SK-N-SH (cell line): Measurements from ENCODE around the gene SLC17A7. TPM values are rescaled to one million over a fixed set of nuclear protein-coding genes. Genes with fewer than 3 reads are reported as not detected.

Experiments
- CTCF ChIA-PET: fragments of 300-600, 350-600 bp; formaldehyde crosslinking; extraction: SDS; loops from one replicate; lab custom pipeline; 2021; lab: Yijun Ruan, JAX
- POLR2A ChIA-PET: fragments of 350-600 bp; sonication (Branson Sonifier 250); formaldehyde crosslinking; extraction: SDS; loops from one replicate; lab custom pipeline; 2020; ENCODE audit warnings: antibody characterized with exemption, inconsistent platforms; lab: Yijun Ruan, JAX
- DNase-seq: peaks from one replicate; pipeline ENCODE4 v3.0.0; 2012
- H2AFZ ChIP-seq: fragments of 200-600 bp; sonication (generic); 2 replicates; pipeline ENCODE4 v1.8.1; 2016; ENCODE audit warnings: antibody characterized with exemption, mild to moderate bottlenecking, low read depth
- H3F3A ChIP-seq: fragments of 200-600 bp; sonication (generic); replicated peaks from 2 replicates; pipeline ENCODE3; 2016; ENCODE audit warnings: antibody characterized with exemption, mild to moderate bottlenecking; ENCODE audit not compliant: insufficient read depth
- H3K27ac ChIP-seq, 2 experiments: fragments of 200-500 bp in 1 of 2; fragments of 200-600 bp in 1 of 2; sonication (Bioruptor generic) in 1 of 2; sonication (generic), shearing (Covaris generic) in 1 of 2; 2 replicates each; pipeline versions ENCODE4 v1.5.1 to v1.6.1; 2014 to 2016; ENCODE audit warnings: low read depth in 2 of 2, inconsistent platforms in 1 of 2, low read length in 1 of 2, mild to moderate bottlenecking in 1 of 2, mixed read lengths in 1 of 2
- H3K27me3 ChIP-seq: fragments of 200-600 bp; sonication (generic), shearing (Covaris generic); 2 replicates; pipeline ENCODE4 v1.6.1; 2016; ENCODE audit warnings: mixed run types; ENCODE audit not compliant: insufficient read depth
- H3K36me3 ChIP-seq, 2 experiments: fragments of 200-500 bp in 1 of 2; fragments of 200-600 bp in 1 of 2; sonication (Bioruptor generic) in 1 of 2; sonication (generic) in 1 of 2; replicated peaks in 1 of 2; 2 replicates each; pipeline versions ENCODE3 to v1.5.1; 2014 to 2016; ENCODE audit warnings: low read length in 1 of 2, mild to moderate bottlenecking in 1 of 2; ENCODE audit not compliant: insufficient read depth in 2 of 2, control insufficient read depth in 1 of 2
- H3K4me1 ChIP-seq, 2 experiments: fragments of 200-500 bp in 1 of 2; fragments of 200-600 bp in 1 of 2; sonication (Bioruptor generic) in 1 of 2; sonication (generic), shearing (Covaris generic) in 1 of 2; 2 replicates each; pipeline versions ENCODE4 v1.5.1 to v1.6.1; 2014 to 2016; ENCODE audit warnings: low read depth in 1 of 2, low read length in 1 of 2, mixed run types in 1 of 2; ENCODE audit not compliant: insufficient read depth in 2 of 2, control insufficient read depth in 1 of 2
- H3K4me2 ChIP-seq: fragments of 200-600 bp; sonication (generic), shearing (Covaris generic); 2 replicates; pipeline ENCODE4 v1.6.1; 2017; ENCODE audit warnings: mixed run types
- H3K4me3 ChIP-seq, 2 experiments: fragments of 200-500 bp in 1 of 2; fragments of 200-600 bp in 1 of 2; sonication (Bioruptor generic) in 1 of 2; sonication (generic), shearing (Covaris generic) in 1 of 2; 2 replicates each; pipeline versions ENCODE4 v1.5.1 to v1.8.1; 2014 to 2016; ENCODE audit warnings: low read depth in 2 of 2, inconsistent platforms in 1 of 2, low read length in 1 of 2, mild to moderate bottlenecking in 1 of 2, mixed read lengths in 1 of 2, moderate library complexity in 1 of 2
- H3K79me2 ChIP-seq: fragments of 200-600 bp; sonication (generic); 2 replicates; pipeline ENCODE4 v1.8.1; 2017; ENCODE audit warnings: mild to moderate bottlenecking; ENCODE audit not compliant: insufficient read depth
- H3K9ac ChIP-seq: fragments of 200-600 bp; sonication (generic); 2 replicates; pipeline ENCODE4 v1.6.1; 2017; ENCODE audit warnings: mixed run types
- H3K9me2 ChIP-seq: fragments of 200-600 bp; sonication (generic); 2 replicates; pipeline ENCODE4 v1.6.1; 2017; ENCODE audit warnings: mixed run types
- H3K9me3 ChIP-seq: fragments of 200-600 bp; sonication (generic); 2 replicates; pipeline ENCODE4 v1.6.1; 2017; ENCODE audit warnings: mixed run types, mild to moderate bottlenecking, moderate library complexity
- H4K20me1 ChIP-seq: fragments of 200-600 bp; sonication (generic); 2 replicates; pipeline ENCODE4 v1.6.1; 2017; ENCODE audit warnings: mild to moderate bottlenecking, mixed run types; ENCODE audit not compliant: insufficient read depth
- CHD2 ChIP-seq: fragments of 150-350 bp; IDR thresholded peaks from 2 replicates; pipeline ENCODE4 v1.6.1; 2018; ENCODE audit warnings: low read length; ENCODE audit not compliant: partially characterized antibody
- ELF1 ChIP-seq: IDR thresholded peaks from 2 replicates; pipeline ENCODE4 v1.4.0; 2012
- FOSL2 ChIP-seq: IDR thresholded peaks from 2 replicates; pipeline ENCODE4 v1.4.0; 2012; ENCODE audit warnings: low read depth, mild to moderate bottlenecking, moderate library complexity, borderline replicate concordance
- FOXJ3 ChIP-seq: sonication (generic); formaldehyde crosslinking; IDR thresholded peaks from 2 replicates; pipeline ENCODE4 v1.5.1; 2020; ENCODE audit warnings: mild to moderate bottlenecking, missing genetic modification reagents
- GABPA ChIP-seq: IDR thresholded peaks from 2 replicates; pipeline ENCODE4 v1.4.0; 2012; ENCODE audit warnings: low read depth, mild to moderate bottlenecking
- JUND ChIP-seq: IDR thresholded peaks from 2 replicates; pipeline ENCODE4 v1.4.0; 2012
- MAX ChIP-seq: IDR thresholded peaks from 2 replicates; pipeline ENCODE4 v1.4.0; 2012; ENCODE audit warnings: low read depth
- MEF2A ChIP-seq: IDR thresholded peaks from 2 replicates; pipeline ENCODE4 v1.4.0; 2012; ENCODE audit warnings: low read depth, borderline replicate concordance
- NRF1 ChIP-seq: IDR thresholded peaks from 2 replicates; pipeline ENCODE4 v1.6.1; 2012; ENCODE audit warnings: low read depth, mild to moderate bottlenecking, low read length
- POLR2AphosphoS5 ChIP-seq: IDR thresholded peaks from 2 replicates; pipeline ENCODE4 v1.6.1; 2012; ENCODE audit warnings: low read depth, low read length
- RAD21 ChIP-seq: IDR thresholded peaks from 2 replicates; pipeline ENCODE4 v1.6.1; 2012; ENCODE audit warnings: mild to moderate bottlenecking, low read length
- RXRA ChIP-seq: IDR thresholded peaks from 2 replicates; pipeline ENCODE4 v1.4.0; 2012; ENCODE audit warnings: low read depth, mild to moderate bottlenecking, borderline replicate concordance
- SIN3A ChIP-seq: IDR thresholded peaks from 2 replicates; pipeline ENCODE4 v1.6.1; 2012; ENCODE audit warnings: low read depth, mild to moderate bottlenecking, low read length, moderate library complexity, borderline replicate concordance
- SMC3 ChIP-seq: IDR thresholded peaks from 2 replicates; pipeline ENCODE4 v1.6.1; 2012; ENCODE audit warnings: low read depth, low read length, improper control_type of control experiment
- TCF12 ChIP-seq: IDR thresholded peaks from 2 replicates; pipeline ENCODE4 v1.4.0; 2012
- ZBTB33 ChIP-seq: IDR thresholded peaks from 2 replicates; pipeline ENCODE4 v1.4.0; 2012; ENCODE audit warnings: low read depth, borderline replicate concordance
- WGBS: methylation state at CpG from one replicate; pipeline ENCODE4 v1.1.6; 2017; ENCODE audit warnings: low lambda C conversion rate; 5-methylcytosine and 5-hydroxymethylcytosine counted together
- polyA plus RNA-seq, 3 experiments: library from polyadenylated mRNA; depleted of rRNA; stranded (reverse); fragments of >200 nt; gene quantifications; 2 replicates each; pipeline ENCODE4 v1.2.3, GENCODE V29; 2012
- TF ChIP-seq, protein P1 (sequence below): fragments of 200-600 bp; sonication (generic); IDR thresholded peaks from 2 replicates; pipeline ENCODE4 v1.6.1; 2017; ENCODE audit warnings: antibody characterized with exemption, mild to moderate bottlenecking, moderate library complexity
- TF ChIP-seq, protein P2 (sequence below): fragments of 150-350 bp; IDR thresholded peaks from 2 replicates; pipeline ENCODE4 v1.6.1; 2016; ENCODE audit warnings: mild to moderate bottlenecking, low read depth, low read length
- TF ChIP-seq, protein P3 (sequence below): IDR thresholded peaks from 2 replicates; pipeline ENCODE4 v1.6.1; 2012; ENCODE audit warnings: mild to moderate bottlenecking, low read depth, low read length, moderate library complexity
- TF ChIP-seq, protein P4 (sequence below): IDR thresholded peaks from 2 replicates; pipeline ENCODE4; 2012

SLC17A7 gene
- polyA plus RNA-seq, 1 of the 3 experiments (the other 2 are of a cell fraction): 0.59 TPM

- Histone ChIP-seq H3K4me1 (peaks cover 0 to 12% of the 10 kb centered on the region in 2 experiments; a peak in 1 of 4 replicates), H3K4me2 (no peak overlapping the region), H3K27ac (no peak overlapping the region), H3K27me3 (peaks cover 45% of the 10 kb centered on the region), H3K36me3 (no peaks in the 10 kb centered on the region), H3K9me3 (no peaks in the 10 kb centered on the region), H3K9ac (no peak overlapping the region), H4K20me1 (no peaks in the 10 kb centered on the region)
- CTCF ChIA-PET: interaction anchor here (0.7 to 17.5 kb wide), 3 partner anchors 24 to 37 kb away, joined by 3 to 108 read pairs (median 3); partner anchors contain the start of gene ALDH16A1
- POLR2A ChIA-PET: no interaction called here
- WGBS: 77% methylated on average over 2 of the region's 2 CpGs
- DNase-seq: no peak
- TF ChIP-seq CHD2: no peak
- TF ChIP-seq FOSL2: no peak
- TF ChIP-seq POLR2AphosphoS5: no peak
- TF ChIP-seq RXRA: no peak
- TF ChIP-seq MEF2A: no peak
- no peak for TF ChIP-seq SMC3
- TF ChIP-seq, protein P1, sequence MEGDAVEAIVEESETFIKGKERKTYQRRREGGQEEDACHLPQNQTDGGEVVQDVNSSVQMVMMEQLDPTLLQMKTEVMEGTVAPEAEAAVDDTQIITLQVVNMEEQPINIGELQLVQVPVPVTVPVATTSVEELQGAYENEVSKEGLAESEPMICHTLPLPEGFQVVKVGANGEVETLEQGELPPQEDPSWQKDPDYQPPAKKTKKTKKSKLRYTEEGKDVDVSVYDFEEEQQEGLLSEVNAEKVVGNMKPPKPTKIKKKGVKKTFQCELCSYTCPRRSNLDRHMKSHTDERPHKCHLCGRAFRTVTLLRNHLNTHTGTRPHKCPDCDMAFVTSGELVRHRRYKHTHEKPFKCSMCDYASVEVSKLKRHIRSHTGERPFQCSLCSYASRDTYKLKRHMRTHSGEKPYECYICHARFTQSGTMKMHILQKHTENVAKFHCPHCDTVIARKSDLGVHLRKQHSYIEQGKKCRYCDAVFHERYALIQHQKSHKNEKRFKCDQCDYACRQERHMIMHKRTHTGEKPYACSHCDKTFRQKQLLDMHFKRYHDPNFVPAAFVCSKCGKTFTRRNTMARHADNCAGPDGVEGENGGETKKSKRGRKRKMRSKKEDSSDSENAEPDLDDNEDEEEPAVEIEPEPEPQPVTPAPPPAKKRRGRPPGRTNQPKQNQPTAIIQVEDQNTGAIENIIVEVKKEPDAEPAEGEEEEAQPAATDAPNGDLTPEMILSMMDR: no peak
- TF ChIP-seq ZBTB33: no peak
- TF ChIP-seq ELF1: no peak
- no peak for TF ChIP-seq RAD21
- TF ChIP-seq TCF12: no peak
- TF ChIP-seq SIN3A: no peak
- TF ChIP-seq JUND: no peak
- TF ChIP-seq, protein P2, sequence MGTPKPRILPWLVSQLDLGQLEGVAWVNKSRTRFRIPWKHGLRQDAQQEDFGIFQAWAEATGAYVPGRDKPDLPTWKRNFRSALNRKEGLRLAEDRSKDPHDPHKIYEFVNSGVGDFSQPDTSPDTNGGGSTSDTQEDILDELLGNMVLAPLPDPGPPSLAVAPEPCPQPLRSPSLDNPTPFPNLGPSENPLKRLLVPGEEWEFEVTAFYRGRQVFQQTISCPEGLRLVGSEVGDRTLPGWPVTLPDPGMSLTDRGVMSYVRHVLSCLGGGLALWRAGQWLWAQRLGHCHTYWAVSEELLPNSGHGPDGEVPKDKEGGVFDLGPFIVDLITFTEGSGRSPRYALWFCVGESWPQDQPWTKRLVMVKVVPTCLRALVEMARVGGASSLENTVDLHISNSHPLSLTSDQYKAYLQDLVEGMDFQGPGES: no peak
- no peak for TF ChIP-seq NRF1
- TF ChIP-seq, protein P3, sequence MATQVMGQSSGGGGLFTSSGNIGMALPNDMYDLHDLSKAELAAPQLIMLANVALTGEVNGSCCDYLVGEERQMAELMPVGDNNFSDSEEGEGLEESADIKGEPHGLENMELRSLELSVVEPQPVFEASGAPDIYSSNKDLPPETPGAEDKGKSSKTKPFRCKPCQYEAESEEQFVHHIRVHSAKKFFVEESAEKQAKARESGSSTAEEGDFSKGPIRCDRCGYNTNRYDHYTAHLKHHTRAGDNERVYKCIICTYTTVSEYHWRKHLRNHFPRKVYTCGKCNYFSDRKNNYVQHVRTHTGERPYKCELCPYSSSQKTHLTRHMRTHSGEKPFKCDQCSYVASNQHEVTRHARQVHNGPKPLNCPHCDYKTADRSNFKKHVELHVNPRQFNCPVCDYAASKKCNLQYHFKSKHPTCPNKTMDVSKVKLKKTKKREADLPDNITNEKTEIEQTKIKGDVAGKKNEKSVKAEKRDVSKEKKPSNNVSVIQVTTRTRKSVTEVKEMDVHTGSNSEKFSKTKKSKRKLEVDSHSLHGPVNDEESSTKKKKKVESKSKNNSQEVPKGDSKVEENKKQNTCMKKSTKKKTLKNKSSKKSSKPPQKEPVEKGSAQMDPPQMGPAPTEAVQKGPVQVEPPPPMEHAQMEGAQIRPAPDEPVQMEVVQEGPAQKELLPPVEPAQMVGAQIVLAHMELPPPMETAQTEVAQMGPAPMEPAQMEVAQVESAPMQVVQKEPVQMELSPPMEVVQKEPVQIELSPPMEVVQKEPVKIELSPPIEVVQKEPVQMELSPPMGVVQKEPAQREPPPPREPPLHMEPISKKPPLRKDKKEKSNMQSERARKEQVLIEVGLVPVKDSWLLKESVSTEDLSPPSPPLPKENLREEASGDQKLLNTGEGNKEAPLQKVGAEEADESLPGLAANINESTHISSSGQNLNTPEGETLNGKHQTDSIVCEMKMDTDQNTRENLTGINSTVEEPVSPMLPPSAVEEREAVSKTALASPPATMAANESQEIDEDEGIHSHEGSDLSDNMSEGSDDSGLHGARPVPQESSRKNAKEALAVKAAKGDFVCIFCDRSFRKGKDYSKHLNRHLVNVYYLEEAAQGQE: no peak
- TF ChIP-seq FOXJ3 (CRISPR knock-in tag): no peak
- no peak for TF ChIP-seq MAX
- TF ChIP-seq, protein P4, sequence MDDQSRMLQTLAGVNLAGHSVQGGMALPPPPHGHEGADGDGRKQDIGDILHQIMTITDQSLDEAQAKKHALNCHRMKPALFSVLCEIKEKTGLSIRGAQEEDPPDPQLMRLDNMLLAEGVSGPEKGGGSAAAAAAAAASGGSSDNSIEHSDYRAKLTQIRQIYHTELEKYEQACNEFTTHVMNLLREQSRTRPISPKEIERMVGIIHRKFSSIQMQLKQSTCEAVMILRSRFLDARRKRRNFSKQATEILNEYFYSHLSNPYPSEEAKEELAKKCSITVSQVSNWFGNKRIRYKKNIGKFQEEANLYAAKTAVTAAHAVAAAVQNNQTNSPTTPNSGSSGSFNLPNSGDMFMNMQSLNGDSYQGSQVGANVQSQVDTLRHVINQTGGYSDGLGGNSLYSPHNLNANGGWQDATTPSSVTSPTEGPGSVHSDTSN: no peak
- TF ChIP-seq GABPA: no peak
- TF ChIP-seq, all 33 proteins: peak for 0
- H2AFZ ChIP-seq: no peak overlapping the region
- no peaks in the 10 kb centered on the region for H3K9me2 ChIP-seq
- H3F3A ChIP-seq: no peaks in the 10 kb centered on the region
- no peak overlapping the region for H3K4me3 ChIP-seq
- H3K79me2 ChIP-seq: no peaks in the 10 kb centered on the region
Measured at GRCh38 chr19:49415810-49416200, 25.5 kb downstream of the SLC17A7 start.
